Fibroblast of skin of right biceps (primary cell): Measurements from ENCODE around the gene PSMB9.
"Not testable (repeated sequence)": the region's sequence is repeated elsewhere in the genome, so short reads cannot be mapped to it uniquely, and the experiment has no call there.

Source experiments
- DNase-seq: peaks from one replicate; pipeline ENCODE4 v3.0.0-alpha.2; 2013

Gene PSMB9

DNA sequence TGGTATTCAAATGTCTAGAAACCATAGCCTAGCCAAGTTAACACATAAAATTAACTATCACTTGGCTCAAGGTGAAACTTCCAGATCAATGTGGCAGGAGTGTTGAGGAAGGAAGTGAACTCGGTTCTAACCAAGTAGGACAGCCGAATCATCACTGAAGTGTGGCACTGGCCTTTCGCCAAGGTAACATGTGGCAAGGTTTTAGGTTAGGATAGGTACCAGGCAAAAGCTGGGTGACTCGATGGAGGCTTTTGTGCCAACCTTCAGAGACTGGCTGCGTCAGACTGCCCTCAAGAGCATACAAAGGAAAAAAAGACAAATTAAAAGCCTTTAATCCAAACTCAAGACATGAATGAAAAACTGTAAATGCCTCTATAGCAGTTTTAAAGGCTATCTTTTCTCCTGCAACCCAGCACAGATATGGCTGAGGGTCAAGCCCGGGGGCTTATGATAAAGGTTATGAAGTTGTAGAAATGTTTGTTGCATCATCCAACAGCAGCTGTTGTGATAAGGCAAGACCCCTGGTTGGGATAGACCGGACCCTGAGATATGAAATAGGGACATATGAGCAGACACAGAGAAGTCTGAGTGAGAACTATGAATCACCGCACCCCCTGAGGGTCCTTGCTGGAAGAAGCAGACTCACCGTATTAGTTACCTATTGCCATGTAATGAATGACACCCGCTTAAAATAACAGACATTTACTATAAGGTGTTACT, 11.9 kb downstream of the PSMB9 start:
- DNase-seq = no peak

DNA sequence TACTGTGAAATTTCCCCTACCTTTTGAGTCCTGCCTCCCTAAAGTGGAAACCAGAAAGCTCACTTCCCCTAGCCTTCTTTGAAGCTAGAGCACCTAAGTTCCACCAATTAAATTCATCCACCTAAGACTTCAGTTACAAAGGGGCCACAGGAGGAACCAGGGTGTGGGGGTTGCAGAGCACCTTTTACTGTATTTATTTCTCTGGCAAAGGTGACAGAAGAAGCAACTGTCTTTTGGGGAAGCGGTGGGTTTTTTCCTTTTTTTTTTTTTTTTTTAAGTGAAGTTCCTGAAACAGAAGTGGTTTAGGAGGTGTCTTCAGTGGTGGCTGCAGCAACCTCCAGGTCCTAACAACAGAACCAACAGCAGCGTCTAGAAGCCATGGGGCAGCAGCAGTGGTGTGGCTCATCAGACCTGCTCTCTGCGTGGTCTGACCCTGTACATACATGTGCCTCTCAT, 13.1 kb downstream of the PSMB9 start:
- DNase-seq = no peak

DNA sequence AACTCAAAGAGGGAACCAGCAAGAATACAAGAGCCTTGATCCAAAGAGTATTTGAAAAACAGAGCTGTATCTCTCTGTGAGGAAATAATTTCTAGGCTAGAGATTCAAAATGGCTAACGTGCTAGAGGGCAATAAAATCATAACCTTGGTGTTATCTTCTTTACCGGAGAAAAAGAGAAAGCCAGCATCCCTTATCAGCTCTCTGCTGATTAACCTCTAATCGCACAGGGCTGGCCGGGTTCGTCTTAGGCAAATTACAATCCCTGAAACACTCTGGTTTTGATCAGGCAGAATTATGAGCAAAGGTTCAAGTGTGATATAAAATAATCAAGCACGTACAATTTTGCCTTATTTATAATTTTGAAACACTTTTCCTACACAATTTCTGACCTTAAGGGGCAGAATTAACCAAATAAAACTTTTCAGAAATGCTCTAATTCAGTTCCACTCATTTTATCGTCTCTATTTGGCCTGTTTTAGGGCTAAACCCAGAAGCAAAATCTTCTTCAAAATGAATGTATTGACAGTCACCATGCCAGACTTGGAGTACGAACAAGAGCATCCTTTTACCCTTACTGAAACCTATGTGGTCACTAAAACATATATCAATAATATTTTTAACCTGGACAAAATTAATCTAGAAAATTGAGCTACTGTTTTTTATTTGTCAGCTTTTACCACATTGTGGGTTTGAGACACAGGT, 13.7 kb downstream of the PSMB9 start:
- DNase-seq = no peak

DNA sequence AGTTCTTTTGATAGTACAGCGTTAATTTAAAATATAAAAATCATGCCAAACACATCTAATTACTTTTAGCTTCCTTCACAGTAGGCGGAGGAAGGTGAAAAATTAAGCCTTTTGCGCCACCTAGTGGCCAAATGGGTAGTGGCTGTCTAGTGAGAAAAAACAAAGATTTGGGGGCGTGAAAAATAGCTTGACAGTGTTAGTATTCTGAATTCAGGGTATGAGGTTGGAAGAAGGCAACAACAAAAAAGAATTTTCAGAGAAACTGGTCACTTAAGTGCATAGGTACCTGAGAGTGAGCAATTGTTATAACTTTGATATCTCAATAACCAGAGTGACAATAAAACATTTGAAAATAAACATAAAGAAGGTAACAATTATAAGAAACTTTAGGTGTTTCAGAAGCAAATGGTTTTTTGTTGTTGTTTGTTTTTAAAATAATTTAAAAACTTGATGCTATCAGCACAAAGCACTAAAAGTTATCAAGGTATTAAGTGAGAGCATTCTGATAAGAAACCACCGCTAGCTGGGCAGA, 14.3 kb downstream of the PSMB9 start:
- peak; percentile 70 for DNase-seq

DNA sequence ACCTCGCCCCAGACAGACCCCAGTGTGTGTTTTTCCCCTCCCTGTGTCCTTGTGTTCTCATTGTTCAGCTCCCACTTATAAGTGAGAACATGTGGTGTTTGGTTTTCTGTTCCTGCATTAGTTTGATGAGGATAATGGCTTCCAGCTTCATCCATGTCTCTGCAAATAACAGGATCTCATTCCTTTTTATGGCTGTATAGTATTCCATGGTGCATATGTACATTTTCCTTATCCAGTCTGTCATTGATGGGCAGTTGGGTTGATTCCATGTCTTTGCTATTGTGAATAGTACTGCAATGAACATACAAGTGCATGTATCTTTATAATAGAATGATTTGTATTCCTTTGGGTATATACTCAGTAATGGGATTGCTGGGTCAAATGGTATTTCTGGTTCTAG, 20.0 kb downstream of the PSMB9 start:
- not testable (repeated sequence) for DNase-seq

DNA sequence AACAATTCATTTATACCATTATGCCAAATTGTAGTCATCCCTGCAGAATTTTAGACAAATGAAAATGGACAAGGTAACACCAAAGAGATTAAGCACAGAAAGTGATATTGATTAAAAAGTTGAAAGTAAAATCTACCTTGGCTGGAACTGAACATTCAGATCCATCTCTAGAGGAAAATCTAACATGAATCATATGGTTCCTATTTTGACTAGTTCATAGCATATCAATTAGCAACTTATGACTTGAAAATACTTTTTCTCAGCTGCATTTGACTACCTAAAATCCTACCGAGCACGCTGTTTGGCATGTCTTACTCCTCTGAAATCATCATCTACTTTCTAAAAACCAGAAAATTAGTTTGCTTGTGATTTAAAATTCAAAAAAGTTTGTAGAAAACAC, 22.6 kb downstream of the PSMB9 start:
- DNase-seq = no peak

DNA sequence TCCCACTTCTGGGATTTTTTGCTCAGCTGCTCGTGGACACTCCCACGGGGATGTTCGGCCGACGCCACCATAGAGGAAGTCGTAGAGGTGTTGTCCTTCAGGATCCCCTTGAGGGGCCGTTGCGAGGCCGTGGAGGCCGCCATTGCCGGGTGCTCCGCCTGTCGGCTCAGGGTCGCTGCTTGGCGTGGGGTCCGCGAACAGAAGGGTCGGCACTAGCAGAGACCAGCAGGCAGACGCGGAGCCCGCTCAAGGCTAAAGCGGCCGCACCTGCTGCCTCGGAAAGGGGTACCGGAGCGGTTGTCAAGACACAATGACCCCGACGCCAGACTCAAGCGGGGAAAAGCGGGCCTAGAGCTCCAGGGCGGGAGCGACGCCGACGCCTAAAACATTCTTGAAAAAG, 25.7 kb downstream of the PSMB9 start:
- no peak for DNase-seq

DNA sequence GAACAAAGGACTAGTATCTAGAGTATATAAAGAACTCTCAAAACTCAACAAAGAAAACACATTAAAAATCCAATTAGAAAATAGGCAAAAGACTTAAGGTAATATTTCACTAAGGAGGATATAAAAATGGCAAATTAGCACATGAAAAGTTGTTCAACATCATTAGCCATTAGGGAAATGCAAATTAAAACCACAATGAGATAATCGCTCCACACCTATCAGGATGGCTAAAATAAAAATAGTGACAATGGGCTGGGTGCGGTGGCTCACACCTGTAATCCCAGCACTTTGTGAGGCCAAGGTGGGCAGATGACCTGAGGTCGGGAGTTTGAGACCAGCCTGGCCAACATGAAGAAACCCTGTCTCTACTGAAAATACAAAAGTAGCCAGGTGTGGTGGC, 27.0 kb downstream of the PSMB9 start:
- DNase-seq = not testable (repeated sequence)

DNA sequence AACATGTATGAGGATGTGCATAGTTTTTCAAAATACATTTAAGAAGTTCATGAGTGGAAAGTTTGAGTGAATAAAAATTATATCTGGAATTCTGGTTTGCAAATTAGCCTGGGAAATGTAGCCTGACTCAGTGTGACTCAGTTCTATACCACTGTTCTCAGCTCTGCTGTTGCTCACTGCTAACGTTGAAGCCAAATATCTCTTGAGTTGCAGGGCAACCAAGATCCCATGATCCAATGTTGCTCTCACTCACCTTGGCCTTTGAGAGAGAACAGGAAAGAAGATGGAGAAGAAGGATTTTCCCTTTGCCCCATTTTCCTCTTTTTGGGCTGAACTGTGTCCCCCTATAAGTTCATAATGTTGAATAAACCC, 28.9 kb downstream of the PSMB9 start:
- peak; percentile 77 for DNase-seq

DNA sequence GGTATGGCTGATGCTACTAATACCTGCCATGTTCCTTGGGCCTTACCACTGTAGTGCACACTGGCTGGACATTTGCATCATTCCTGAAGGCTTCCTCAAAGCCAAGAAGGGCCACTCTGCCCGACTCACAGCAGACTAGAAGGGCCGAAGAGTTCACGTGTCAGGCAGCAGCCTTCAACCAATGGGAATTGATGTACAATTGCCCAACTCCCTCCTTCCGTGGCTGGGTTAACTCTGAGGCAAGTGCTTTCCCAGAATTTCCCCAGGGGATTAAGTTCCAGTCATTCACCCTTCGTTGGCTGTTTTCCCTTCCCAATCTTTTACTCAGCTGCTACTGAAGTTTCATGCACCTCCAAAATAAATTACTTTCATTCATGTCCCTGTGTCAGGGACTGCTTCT, 29.8 kb downstream of the PSMB9 start:
- DNase-seq = peak; percentile 64

DNA sequence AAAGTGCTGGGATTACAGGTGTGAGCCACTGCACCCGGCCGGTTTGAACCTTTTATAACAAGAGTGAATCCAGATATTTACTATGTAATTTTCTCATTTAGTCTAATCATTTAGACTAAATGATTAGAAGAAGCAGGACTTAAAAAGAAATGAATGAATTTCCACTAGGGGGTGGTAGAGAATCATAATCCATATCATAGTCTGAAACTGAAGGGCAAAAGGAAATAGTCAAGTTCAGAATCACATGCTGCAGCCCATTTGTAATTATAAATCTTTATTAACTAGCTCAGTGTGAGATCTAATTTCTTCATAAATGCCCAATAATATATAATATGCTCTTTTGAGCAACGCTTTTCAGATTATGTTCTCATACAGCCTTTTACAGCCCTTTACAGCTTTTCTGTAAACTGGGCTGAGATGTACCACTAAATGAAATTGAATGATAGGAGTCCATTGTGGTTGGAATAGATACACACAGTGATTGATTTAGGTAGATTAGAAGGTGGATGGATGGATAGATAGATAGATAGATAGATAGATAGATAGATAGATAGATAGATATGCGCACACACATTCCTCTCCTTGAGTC, 31.8 kb downstream of the PSMB9 start:
- peak; percentile 69 for DNase-seq

DNA sequence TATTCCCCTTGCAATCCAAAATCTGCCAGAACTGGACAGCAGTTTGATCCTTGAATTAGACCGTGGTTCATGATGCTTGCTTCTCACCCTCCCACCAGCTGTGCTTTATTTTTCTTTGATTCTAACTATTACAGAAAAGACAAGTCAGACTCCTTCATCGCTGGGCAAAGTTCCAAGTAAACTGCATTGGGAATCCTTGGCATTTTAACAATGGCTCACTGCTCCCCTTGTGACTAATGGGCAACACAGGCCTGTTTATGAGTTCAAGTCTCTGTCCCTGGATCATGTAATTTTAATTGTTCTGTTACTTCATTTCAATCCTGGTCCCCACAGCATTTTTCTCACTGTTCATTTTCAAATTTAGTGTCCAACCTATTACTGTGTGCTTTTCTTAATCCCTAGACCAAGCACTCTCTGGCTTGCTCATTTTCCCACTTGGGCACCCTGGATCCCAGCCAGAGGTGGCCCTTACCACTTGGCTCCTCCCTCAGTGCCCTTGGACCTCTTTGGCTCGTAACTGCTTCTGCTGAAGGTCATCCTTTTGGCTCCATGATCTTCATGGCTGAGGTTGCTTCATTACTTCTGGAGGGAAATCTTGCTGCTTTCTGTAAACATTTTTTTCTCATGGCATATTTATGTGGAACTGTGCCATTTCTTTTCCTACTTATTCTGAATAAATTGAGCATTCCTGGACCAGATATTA, 32.8 kb downstream of the PSMB9 start:
- DNase-seq = peak; percentile 88

DNA sequence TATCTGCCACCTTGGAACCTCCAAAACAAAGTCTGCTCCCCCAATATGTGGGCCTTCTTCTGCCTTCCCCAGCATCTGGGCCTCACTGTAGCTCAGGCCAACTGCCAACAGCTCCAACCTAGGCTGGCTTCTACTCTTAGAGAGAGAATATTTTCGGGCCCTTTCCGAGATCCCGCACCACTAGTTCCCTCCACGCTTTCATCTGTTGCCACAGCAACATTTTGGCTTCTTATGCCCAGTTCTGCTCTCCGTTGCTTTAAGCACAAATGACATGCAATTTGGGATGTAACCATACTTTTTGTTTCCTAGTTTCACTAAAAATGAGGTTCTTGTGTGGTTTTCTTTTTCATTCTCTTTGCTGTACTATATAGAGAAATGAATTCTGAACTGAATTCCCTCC, 33.6 kb downstream of the PSMB9 start:
- DNase-seq = no peak

DNA sequence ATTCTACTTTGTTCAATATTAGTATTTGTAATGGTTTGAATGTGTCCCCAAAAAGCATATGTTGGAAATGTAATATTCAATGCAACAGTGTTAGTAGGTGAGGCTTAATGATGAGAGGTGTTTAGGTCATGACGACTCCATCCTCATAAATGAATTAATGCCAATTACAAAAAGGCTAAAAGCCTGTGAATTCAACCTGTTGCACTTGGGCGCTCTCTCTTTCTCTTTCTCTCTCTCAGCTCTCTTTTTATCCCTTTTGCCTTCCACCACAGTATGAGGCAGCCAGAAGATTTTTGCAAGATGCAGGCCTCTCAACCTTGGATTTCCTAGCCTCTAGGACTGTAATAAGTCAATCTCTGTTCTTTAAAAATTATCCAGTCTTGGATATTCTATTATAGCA, 34.6 kb downstream of the PSMB9 start:
- no peak for DNase-seq

DNA sequence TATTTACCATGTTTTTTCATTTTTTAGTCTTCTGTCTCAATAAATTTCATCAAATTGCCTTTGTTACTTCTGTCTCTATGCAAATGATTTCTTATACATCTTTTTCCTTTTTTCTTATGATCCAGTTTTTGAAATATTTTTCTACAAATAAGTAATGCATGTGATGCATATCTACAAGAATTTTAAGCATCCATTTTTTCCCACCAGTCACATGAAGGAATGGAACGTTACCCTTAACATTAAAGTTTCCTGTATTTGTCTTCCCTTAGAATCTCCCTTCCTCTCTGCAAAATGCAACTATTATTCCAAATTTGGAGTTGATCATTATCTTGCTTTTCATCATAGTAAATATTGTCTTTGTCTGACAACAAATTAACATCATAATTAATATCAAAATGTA, 35.5 kb downstream of the PSMB9 start:
- peak; percentile 49 for DNase-seq

DNA sequence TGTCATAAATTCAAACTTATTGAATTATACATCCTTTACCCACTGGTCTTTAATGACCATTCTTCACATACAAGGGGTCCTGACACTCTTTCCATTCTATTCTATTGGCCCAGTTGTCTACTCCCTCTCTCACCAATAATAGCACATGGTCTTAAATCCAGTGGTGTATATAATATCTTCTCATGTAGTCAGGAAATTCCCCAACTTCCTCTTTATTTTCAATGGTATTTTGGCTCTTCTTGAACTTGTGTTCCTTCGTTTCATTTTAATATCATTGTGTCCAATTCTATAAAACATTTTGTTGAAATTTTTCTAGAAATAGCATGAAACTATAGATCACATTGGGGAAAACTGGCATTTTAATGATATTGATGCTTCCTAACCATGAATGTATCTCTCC, 36.8 kb downstream of the PSMB9 start:
- DNase-seq = no peak

DNA sequence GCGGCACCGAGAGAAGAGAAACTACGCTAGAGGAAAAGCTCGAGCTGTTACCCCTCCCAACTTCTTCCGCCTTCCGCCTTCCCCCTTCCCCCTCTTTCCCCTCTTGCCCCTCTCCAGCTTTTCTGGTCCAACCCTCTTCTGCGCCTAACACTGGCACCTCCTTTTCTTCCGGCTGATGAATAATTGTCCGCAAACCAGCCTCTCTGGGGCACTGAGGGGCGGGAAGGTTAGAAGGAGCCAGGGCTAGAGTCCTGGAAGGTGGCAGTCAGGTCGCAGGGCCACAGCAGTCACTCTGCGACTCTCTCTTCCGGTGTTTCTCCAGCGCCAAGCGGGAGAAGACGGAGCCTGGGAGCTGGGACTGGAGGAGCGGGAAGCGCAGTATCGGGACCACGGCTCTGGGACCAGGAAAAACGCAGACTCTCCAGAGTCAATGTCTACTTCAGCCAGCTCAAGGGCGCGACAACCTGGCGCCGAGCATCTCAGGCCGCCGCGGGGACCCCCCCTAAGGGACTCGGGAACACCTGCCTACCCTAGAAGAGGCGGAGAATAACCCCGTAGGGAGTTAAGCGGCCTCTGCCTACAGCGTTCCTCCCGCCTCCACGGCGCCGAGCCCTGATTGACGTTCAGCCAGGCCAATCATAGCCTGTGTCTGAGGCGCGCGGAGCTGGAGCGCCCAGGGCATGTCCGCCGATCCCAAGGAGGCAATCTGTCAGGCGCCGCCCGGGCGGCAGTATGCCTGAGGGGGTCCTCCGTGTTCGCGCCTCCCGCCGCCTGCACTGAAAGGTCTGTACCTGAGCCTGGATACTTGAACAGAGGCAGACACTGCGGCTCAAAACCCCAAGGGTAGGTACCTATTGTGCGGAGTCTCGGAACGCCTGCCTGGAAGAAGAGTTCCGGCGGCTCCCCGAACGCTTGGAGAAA, 40.4 kb downstream of the PSMB9 start:
- peak; percentile 93 for DNase-seq

DNA sequence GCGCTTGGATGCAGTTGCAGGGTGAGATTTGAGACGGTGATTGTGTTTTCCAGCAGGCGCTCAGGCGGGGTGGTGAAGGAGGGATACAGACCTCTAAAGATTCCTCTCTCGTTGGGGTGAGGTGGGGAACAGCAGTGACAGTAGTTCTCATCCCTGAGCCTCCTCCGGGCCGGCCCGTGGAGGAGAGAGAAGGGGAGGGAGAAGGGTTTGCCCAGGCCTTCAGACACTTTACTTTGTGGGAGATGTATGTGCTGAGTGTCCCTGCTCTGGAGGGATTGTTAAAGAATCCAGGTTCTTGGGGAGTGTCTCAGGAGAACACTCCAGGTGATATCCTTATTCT, 41.0 kb downstream of the PSMB9 start:
- DNase-seq = no peak

DNA sequence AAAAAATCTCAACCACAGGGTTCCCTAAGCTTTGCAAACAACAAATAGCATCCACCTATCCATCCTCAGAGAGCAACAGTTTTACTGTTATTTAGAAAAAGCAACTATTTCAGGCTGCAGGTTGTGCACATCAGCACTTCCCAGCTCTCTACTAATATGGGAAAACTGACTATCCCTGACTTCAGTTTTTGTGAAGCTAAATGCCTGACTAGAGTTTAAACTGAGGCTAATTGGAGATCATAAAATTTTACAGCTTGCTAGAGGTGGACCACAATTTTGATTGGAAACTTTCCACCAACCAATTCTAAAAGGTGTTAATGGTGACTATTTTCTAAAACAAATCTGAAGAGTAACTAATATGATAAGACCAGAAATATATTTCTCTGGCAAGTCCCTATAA, 50.0 kb downstream of the PSMB9 start:
- DNase-seq = no peak

DNA sequence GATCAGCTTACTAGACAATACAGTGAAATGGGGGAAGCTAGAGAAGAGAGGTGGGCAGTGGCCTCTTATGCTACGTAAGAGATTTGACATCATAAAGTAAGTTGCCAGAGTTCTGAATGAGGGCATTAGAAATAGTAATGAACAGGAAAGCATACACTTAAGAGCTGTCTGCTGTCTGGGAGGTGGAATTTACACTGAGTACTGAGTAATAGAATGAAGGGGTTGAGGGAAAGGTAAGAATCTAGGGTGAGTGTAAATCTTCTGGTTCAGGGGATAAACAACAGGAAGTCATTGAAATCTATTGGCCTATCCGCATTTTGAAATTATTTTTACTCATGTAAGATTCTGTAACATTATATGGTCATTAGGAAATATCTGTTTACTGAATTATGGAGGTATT, 51.1 kb downstream of the PSMB9 start:
- DNase-seq = no peak

DNA sequence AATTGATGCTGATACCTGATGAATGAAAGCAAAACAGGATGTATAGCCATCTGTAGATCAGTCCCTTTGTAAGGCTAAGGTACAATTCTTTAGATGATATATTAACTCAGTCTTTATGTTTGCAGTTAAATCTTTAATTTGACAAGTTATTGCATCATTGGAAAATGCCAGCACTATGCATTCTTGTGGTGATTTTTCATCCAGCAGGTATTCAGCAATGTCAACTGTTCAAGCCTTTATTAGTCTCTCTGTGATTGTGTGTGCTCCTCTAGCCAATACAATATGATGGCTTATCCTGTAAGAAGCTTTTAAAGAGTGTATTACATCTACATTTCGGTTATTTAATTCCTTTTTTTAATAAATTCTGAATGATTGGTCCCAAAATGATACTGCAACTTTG, 52.5 kb downstream of the PSMB9 start:
- peak; percentile 78 for DNase-seq

DNA sequence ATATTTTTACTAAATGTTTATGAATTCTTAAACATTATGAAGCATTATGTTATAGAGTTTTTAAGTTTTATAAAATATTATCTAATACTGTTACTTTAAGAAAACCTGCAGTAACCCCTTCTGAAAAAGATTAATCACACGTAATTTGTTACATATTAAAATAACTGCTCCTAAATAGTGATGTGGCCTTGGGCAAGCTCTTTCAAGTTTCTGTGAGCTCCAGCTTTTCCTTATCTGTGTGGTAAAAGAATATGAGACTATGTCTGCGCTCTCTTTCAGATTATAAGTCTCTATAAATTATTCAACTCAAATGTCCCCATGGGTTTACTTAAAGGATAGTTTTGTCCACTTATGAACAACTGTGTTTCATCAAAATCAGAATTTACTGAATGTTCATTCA, 54.9 kb downstream of the PSMB9 start:
- no peak for DNase-seq
